Measurements from ENCODE around the gene CPED1. TPM values are rescaled to one million over a fixed set of nuclear protein-coding genes. Genes with fewer than 3 reads are reported as not detected.

Gene CPED1
- total and polyA plus RNA-seq, 5 donors: 3.9 to 31.1 (median 28.0) TPM

DNA sequence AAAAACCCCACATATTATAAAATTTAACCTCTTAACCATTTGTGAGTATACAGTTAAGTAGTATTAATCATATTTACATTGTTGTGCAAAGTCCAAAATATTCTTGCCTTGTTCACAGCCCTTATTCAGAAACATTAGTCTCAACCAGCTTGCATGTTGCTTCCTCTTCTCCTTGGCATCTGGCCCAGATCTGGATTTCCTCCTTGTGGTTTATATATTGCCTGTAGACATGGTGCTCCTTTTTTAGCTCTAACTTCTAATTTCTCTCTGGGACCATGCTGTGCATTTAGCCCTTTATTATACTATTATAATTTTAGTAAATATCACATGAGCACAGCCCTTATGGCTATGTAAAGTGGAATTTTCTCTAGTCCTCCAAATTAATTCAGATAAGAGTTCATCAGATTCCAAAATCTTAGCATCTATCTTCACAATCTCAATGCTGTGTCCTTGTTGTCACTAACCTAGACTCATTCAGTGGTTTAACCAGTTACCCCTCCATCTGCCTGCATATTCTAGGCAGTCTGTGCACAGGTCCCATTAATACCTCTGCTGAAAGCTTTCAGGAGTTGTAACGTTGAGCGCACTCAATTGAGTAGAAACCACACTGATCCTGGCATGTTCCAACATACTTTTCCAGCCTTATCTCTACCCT lies 7.9 kb downstream of the CPED1 start:
- DNase-seq: peak; percentile 49 to 60 (median 58)
- peaks cover 5% of the 10 kb centered on the region for H3K4me1 ChIP-seq (ENCODE audit: control insufficient read depth, insufficient read depth, low read length)
- H3K27me3 ChIP-seq (ENCODE audit: control insufficient read depth, insufficient read depth): no peaks in the 10 kb centered on the region
- no peaks in the 10 kb centered on the region for H3K9me3 ChIP-seq (ENCODE audit: control insufficient read depth, low read length)
- peak; percentile 61 to 80 for ATAC-seq
- 88% methylated on average over 2 of the region's 2 CpGs for WGBS
- no peak overlapping the region for H3K27ac ChIP-seq (ENCODE audit: low read length)
- no peak overlapping the region for H3K4me3 ChIP-seq (ENCODE audit: low read length)
- intact Hi-C loops (cut with DNase I): no loop called here

GRCh38 chr7:120996988-120997345 lies 8.5 kb downstream of the CPED1 start:
- ATAC-seq (no peak), DNase-seq (no peak)
- H3K27me3 ChIP-seq (ENCODE audit: control insufficient read depth, insufficient read depth): no peaks in the 10 kb centered on the region
- H3K9me3 ChIP-seq (ENCODE audit: control insufficient read depth, low read length): no peaks in the 10 kb centered on the region
- H3K4me3 ChIP-seq (ENCODE audit: low read length): no peak overlapping the region
- intact Hi-C loops (cut with DNase I): no loop called here
- no peak overlapping the region for H3K27ac ChIP-seq (ENCODE audit: low read length)
- peaks cover 7% of the 10 kb centered on the region for H3K4me1 ChIP-seq (ENCODE audit: control insufficient read depth, insufficient read depth, low read length)

DNA sequence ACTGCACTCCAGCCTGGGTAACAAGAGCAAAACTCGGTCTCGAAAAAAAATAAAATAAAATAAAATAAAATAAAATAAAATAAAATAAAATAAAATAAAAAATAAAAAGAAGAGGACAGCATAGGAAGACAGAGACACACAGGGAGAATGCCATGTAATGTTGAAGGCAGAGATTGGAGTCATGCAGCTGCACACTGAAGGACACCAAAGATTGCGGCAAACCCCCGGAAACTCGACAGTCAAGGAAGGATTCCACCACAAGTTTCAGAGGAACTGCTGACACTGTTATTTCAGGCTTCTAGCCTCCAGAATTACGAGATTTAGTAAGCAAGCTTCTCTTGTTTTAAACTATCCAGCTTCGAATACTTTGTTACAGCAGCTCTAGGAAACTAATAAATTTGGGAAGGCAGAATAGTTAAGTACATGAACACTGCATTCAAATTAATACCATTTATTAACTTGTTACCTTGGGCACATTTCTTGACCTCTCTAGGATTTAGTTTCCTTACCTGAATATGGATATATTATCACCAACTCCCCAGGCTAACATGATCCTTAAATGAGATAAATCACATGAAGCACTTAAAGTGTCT lies 9.5 kb downstream of the CPED1 start:
- Histone ChIP-seq H3K4me3 (ENCODE audit: low read length) (no peak overlapping the region), H3K9me3 (ENCODE audit: control insufficient read depth, low read length) (no peaks in the 10 kb centered on the region), H3K27me3 (ENCODE audit: control insufficient read depth, insufficient read depth) (no peaks in the 10 kb centered on the region), H3K4me1 (ENCODE audit: control insufficient read depth, insufficient read depth, low read length) (peaks cover 7% of the 10 kb centered on the region), H3K27ac (ENCODE audit: low read length) (no peak overlapping the region)
- WGBS: 86% methylated on average over 7 of the region's 7 CpGs
- DNase-seq: peak; percentile 14 to 54 (median 52)
- ATAC-seq: no peak
- intact Hi-C loops (cut with DNase I): no loop called here

DNA sequence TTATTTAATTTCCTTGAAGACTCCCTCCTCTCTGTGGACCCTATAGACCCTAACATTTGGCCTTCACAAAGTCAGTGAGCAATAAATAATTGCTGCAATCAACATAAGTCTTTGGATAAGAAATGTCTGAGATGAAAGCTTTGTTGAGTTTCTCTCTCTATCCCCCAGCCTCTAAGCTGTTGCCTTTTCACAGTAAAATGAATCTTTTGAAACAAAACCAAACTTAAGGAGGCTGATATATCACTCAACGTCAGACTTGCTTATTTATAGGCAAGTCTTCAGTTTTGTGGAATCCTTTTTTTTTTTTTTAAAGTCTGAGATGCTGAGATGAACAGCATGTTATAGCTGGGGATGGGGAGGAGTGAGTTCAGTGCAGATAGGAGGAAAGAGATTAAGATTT lies 10.0 kb downstream of the CPED1 start:
- Histone ChIP-seq H3K4me1 (ENCODE audit: control insufficient read depth, insufficient read depth, low read length) (peaks cover 7% of the 10 kb centered on the region), H3K9me3 (ENCODE audit: control insufficient read depth, low read length) (no peaks in the 10 kb centered on the region), H3K4me3 (ENCODE audit: low read length) (no peak overlapping the region), H3K27me3 (ENCODE audit: control insufficient read depth, insufficient read depth) (no peaks in the 10 kb centered on the region), H3K27ac (ENCODE audit: low read length) (no peak overlapping the region)
- intact Hi-C loops (cut with DNase I): no loop called here
- WGBS: 47% methylated on average over 1 of the region's 1 CpG
- DNase-seq (no peak), ATAC-seq (no peak)

DNA sequence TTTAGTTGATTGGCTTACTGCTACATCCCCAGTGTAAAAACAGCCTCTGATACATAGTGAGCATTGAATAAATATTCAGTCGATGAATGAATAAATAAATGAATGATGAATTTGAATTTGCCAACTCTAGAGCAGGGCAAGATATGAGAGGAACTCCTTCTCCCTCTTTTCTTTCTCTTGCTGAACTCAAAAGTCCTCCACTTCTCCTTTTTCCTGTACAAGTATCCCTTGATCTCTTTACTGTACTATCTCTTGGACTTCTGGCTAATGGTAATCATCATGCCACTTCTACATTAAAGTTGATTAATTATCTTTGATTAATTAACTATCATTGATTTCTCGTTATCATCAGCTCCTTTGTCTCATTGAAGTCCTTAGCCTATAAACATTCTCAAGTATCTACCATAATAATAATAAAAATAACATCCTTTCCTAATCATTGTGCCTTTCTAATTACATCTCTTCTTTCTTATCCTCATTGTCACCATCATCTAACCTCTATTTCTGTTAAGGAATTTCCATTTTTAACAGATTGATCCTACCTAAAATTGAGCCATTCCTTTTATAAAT lies 10.6 kb downstream of the CPED1 start:
- ATAC-seq (no peak), DNase-seq (no peak)
- no peak overlapping the region for H3K4me3 ChIP-seq (ENCODE audit: low read length)
- no peaks in the 10 kb centered on the region for H3K27me3 ChIP-seq (ENCODE audit: control insufficient read depth, insufficient read depth)
- no peak overlapping the region for H3K27ac ChIP-seq (ENCODE audit: low read length)
- H3K9me3 ChIP-seq (ENCODE audit: control insufficient read depth, low read length): no peaks in the 10 kb centered on the region
- WGBS: 84% methylated on average over 2 of the region's 2 CpGs
- peaks cover 4% of the 10 kb centered on the region for H3K4me1 ChIP-seq (ENCODE audit: control insufficient read depth, insufficient read depth, low read length)
- intact Hi-C loops (cut with DNase I): no loop called here

DNA sequence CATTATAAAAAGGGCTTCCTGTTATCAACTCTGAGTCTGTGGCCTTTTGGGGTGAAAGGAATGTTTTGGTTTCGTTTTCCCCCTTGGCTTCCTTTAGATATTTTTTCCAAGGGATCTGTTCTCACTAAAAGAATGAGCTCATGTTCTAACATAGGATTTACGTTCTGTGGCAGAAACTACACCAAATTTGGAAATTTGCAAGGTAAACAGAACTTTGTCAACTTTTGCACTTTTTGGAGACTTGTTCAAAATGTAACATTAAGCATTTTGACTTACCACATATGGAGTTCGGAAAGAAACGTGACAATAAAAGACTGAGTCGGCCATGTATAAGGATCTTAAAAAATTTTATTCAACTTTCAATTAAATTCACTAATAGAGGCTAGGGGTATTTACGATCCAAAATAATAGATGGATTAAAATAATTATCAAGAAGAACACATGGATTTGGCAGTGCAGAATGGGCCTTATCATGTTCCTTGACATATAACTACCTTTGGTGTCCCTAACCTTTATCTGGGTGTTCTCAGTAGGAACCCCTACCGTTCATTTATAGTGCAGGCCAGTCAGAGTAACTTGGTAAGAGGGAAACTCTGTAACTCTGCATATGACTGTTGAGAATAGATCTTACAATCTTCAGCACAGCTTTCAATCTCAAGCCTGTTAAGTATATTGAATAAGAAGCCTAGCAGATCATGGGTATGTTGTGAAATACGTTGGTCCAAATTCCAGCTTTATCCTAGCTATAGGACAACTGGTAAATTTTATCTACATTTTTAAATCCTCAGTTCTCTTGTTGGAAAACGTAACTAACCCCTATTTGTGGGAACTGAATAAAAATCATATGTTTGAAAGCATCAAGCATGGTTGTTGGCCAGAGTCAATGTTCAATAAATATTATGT lies 11.8 kb downstream of the CPED1 start:
- peaks cover 6% of the 10 kb centered on the region for H3K4me1 ChIP-seq (ENCODE audit: control insufficient read depth, insufficient read depth, low read length)
- ATAC-seq (peak; percentile 38 to 46), DNase-seq (no peak)
- 48% methylated on average over 9 of the region's 9 CpGs for WGBS
- no peak overlapping the region for H3K27ac ChIP-seq (ENCODE audit: low read length)
- no peaks in the 10 kb centered on the region for H3K9me3 ChIP-seq (ENCODE audit: control insufficient read depth, low read length)
- intact Hi-C loops (cut with DNase I): no loop called here
- H3K27me3 ChIP-seq (ENCODE audit: control insufficient read depth, insufficient read depth): no peaks in the 10 kb centered on the region
- peak overlapping the region; percentile 38 for H3K4me3 ChIP-seq (ENCODE audit: low read length)

DNA sequence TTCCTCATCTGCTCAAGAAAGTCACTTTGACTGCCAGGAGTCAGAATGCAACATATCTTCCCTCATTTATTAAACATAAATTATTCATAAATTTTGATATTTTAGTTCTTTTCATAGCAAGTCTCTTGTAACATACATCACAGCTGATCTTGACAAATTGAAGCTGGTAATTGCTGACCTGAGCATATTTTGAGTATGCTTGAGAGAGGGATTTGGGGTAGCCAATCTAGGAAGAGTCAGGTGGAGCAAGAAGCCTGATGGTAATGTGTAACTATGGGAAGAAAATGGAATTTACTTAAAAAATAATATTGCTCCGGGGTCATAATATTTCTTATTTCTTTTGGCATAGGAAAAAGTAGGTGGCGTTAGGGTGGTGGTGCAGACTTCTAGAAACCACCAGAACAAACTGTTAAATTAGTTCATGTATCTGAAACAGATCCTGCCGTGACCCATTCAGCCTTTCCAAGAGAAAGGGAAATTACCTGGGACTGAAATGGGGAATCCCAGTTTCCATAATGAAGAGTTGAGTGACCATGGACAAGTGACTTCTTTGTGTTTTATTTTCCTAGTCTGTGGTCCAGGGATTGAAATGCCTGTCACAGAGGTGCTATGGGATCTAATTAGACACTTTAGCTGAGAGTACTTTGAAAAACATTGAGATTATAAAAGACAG lies 12.9 kb downstream of the CPED1 start:
- Histone ChIP-seq H3K27me3 (ENCODE audit: control insufficient read depth, insufficient read depth) (no peaks in the 10 kb centered on the region), H3K27ac (ENCODE audit: low read length) (no peak overlapping the region), H3K4me1 (ENCODE audit: control insufficient read depth, insufficient read depth, low read length) (peaks cover 6% of the 10 kb centered on the region), H3K9me3 (ENCODE audit: control insufficient read depth, low read length) (no peaks in the 10 kb centered on the region), H3K4me3 (ENCODE audit: low read length) (no peak overlapping the region)
- intact Hi-C loops (cut with DNase I): no loop called here
- WGBS: 73% methylated on average over 3 of the region's 3 CpGs
- ATAC-seq (no peak), DNase-seq (no peak)

DNA sequence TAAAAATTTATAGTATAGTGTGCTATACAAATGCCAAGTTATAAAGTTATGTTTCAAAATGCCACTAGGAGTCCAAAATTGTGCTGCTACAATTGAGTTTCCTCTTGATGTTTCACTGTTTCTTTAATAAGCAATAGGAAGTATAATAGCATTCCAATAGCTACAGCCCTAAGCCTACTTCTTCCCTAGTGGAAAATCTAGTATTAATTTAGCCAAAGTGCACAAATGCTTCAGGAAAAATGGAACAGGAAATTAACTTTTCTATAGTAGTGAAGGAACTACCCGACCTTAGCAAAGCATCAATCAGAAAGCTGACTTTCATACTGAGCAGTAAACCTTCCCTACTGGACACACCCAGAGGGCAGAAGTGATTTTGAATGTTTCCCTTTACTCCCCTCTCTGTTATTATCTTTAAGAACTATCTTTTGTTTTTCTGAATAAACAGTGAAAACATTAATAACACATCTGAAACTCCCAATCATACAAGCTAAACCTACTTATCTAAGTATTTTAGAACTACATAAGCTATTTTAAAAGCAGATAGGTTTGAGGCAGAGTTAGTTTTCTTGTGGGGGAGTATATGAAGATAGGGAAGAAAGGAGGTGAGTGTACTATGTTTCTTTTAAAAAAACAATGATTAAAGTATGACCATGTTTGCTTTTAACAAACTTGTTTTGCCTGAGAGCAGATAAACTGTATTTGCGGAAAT lies 13.7 kb downstream of the CPED1 start:
- peak in 1 of 2 donors; percentile 28 for ATAC-seq
- H3K27ac ChIP-seq (ENCODE audit: low read length): no peak overlapping the region
- no peaks in the 10 kb centered on the region for H3K9me3 ChIP-seq (ENCODE audit: control insufficient read depth, low read length)
- no peaks in the 10 kb centered on the region for H3K27me3 ChIP-seq (ENCODE audit: control insufficient read depth, insufficient read depth)
- DNase-seq: no peak
- intact Hi-C loops (cut with DNase I): no loop called here
- 59% methylated on average over 2 of the region's 2 CpGs for WGBS
- H3K4me1 ChIP-seq (ENCODE audit: control insufficient read depth, insufficient read depth, low read length): peaks cover 9% of the 10 kb centered on the region
- H3K4me3 ChIP-seq (ENCODE audit: low read length): no peak overlapping the region

- H3K27ac ChIP-seq (ENCODE audit: low read length): no peak overlapping the region
- ATAC-seq (no peak), DNase-seq (no peak)
- intact Hi-C loops (cut with DNase I): no loop called here
- H3K9me3 ChIP-seq (ENCODE audit: control insufficient read depth, low read length): no peaks in the 10 kb centered on the region
- H3K4me1 ChIP-seq (ENCODE audit: control insufficient read depth, insufficient read depth, low read length): peaks cover 9% of the 10 kb centered on the region
- WGBS: 73% methylated on average over 5 of the region's 5 CpGs
- no peaks in the 10 kb centered on the region for H3K27me3 ChIP-seq (ENCODE audit: control insufficient read depth, insufficient read depth)
- no peak overlapping the region for H3K4me3 ChIP-seq (ENCODE audit: low read length)
Observed at GRCh38 chr7:121002757-121003200, 14.3 kb downstream of the CPED1 start.

- ATAC-seq: peak; percentile 53 to 54
- Histone ChIP-seq H3K27me3 (ENCODE audit: control insufficient read depth, insufficient read depth) (no peaks in the 10 kb centered on the region), H3K4me1 (ENCODE audit: control insufficient read depth, insufficient read depth, low read length) (peaks cover 9% of the 10 kb centered on the region), H3K4me3 (ENCODE audit: low read length) (no peak overlapping the region), H3K9me3 (ENCODE audit: control insufficient read depth, low read length) (no peaks in the 10 kb centered on the region), H3K27ac (ENCODE audit: low read length) (no peak overlapping the region)
- peak in 2 of 3 donors; percentile 40 to 52 for DNase-seq
- intact Hi-C loops (cut with DNase I): no loop called here
- WGBS: 57% methylated on average over 5 of the region's 5 CpGs
Observed at GRCh38 chr7:121003986-121004685, 15.6 kb downstream of the CPED1 start.
